IMR-90 (cell line): ENCODE measurements around the gene HMOX1.

Experiments
- CEBPB ChIP-seq: IDR thresholded peaks from 2 replicates; pipeline ENCODE4 v1.6.1; 2012; ENCODE audit warnings: low read depth, low read length, improper control_type of control experiment
- CHD1 ChIP-seq: IDR thresholded peaks from 2 replicates; pipeline ENCODE4 v1.6.1; 2012; ENCODE audit warnings: low read depth, low read length, improper control_type of control experiment
- CTCF ChIP-seq: conservative IDR thresholded peaks from 2 replicates; pipeline ENCODE4 v1.5.1; 2012; ENCODE audit warnings: mild to moderate bottlenecking, low read depth, low read length, improper control_type of control experiment
- FOS ChIP-seq: fragments of 150-350 bp; IDR thresholded peaks from 2 replicates; pipeline ENCODE4 v1.6.1; 2016; ENCODE audit warnings: low read depth, low read length
- MAFK ChIP-seq: IDR thresholded peaks from 2 replicates; pipeline ENCODE4 v1.6.1; 2012; ENCODE audit warnings: low read depth, low read length, improper control_type of control experiment
- MXI1 ChIP-seq: IDR thresholded peaks from 2 replicates; pipeline ENCODE4 v1.6.1; 2012; ENCODE audit warnings: low read depth, mild to moderate bottlenecking, low read length, moderate library complexity, borderline replicate concordance
- NFE2L2 ChIP-seq: fragments of 150-350 bp; IDR thresholded peaks from 2 replicates; pipeline ENCODE4 v1.6.1; 2016; ENCODE audit warnings: low read depth, mild to moderate bottlenecking, low read length
- POLR2A ChIP-seq: IDR thresholded peaks from 2 replicates; pipeline ENCODE4 v1.6.1; 2012; ENCODE audit warnings: mild to moderate bottlenecking, low read depth, low read length
- RAD21 ChIP-seq: IDR thresholded peaks from 2 replicates; pipeline ENCODE4 v1.6.1; 2012; ENCODE audit warnings: low read length, improper control_type of control experiment
- RCOR1 ChIP-seq: IDR thresholded peaks from 2 replicates; pipeline ENCODE4 v1.6.1; 2012; ENCODE audit warnings: mild to moderate bottlenecking, low read length, improper control_type of control experiment; ENCODE audit not compliant: insufficient replicate concordance
- SMC3 ChIP-seq: fragments of 150-350 bp; IDR thresholded peaks from 2 replicates; pipeline ENCODE4 v1.6.1; 2016; ENCODE audit warnings: low read depth, mild to moderate bottlenecking, antibody characterized with exemption, low read length, moderate library complexity
- USF2 ChIP-seq: fragments of 150-350 bp; IDR thresholded peaks from 2 replicates; pipeline ENCODE4 v1.6.1; 2017; ENCODE audit warnings: mild to moderate bottlenecking, antibody characterized with exemption, low read length, low read depth
- TF ChIP-seq, protein P1 (sequence below): fragments of 150-350 bp; IDR thresholded peaks from 2 replicates; pipeline ENCODE4 v1.6.1; 2016; ENCODE audit warnings: low read depth, mild to moderate bottlenecking, low read length, moderate library complexity, borderline replicate concordance

GRCh38 chr22:35384527-35384926 lies 3.6 kb downstream of the HMOX1 start:
- TF ChIP-seq CTCF (no peak), CEBPB (no peak), POLR2A (no peak), MXI1 (no peak), MAFK (no peak), SMC3 (no peak), RAD21 (no peak), CHD1 (no peak), USF2 (no peak), NFE2L2 (no peak), FOS (no peak), RCOR1 (no peak)
- TF ChIP-seq, protein P1, sequence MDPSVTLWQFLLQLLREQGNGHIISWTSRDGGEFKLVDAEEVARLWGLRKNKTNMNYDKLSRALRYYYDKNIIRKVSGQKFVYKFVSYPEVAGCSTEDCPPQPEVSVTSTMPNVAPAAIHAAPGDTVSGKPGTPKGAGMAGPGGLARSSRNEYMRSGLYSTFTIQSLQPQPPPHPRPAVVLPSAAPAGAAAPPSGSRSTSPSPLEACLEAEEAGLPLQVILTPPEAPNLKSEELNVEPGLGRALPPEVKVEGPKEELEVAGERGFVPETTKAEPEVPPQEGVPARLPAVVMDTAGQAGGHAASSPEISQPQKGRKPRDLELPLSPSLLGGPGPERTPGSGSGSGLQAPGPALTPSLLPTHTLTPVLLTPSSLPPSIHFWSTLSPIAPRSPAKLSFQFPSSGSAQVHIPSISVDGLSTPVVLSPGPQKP = no peak
